HCT116 (cell line): ENCODE data around the gene KCNC1. TPM values are rescaled to one million over a fixed set of nuclear protein-coding genes. Genes with fewer than 3 reads are reported as not detected.

Experiments
- ATAC-seq: fragments of 200-7000 bp; cut with Tn5 transposase; 2 replicates; pipeline ENCODE4 v1.9.1; 2020; ENCODE audit warnings: mild to moderate bottlenecking, moderate library complexity
- BruUV-seq: library from RNA; stranded (reverse); fragments of 400-500 nt; replicated peaks from 2 replicates; lab custom pipeline; 2021; lab: Mats Ljungman, UMichigan
- CTCF ChIA-PET: fragments of 300-600 bp; sonication (Branson Sonifier 250); formaldehyde crosslinking; loops from one replicate; lab custom pipeline; 2021; ENCODE audit warnings: antibody characterized with exemption; lab: Charles Lee
- POLR2A ChIA-PET: fragments of 300-600, 350-600 bp; sonication (Branson Sonifier 250); formaldehyde crosslinking; loops from one replicate; lab custom pipeline; 2021; ENCODE audit warnings: antibody characterized with exemption; lab: Charles Lee
- RAD21 ChIA-PET, 2 experiments: fragments of 300-600 bp; sonication (Branson Sonifier 250); formaldehyde crosslinking; loops; one replicate each; lab custom pipeline; 2023; ENCODE audit warnings: low total read pairs in 2 of 2; ENCODE audit not compliant: uncharacterized antibody in 2 of 2, unreplicated experiment in 2 of 2, low non-redundant PET in 1 of 2; lab: Charles Lee
- DNase-seq: peaks from one replicate; pipeline ENCODE4 v3.0.0-alpha.2; 2010; ENCODE audit warnings: low read depth, low spot score
- H2AFZ ChIP-seq: fragments of 200-600 bp; shearing (Covaris generic), sonication (generic); 2 replicates; pipeline ENCODE4 v1.6.1; 2017; ENCODE audit warnings: low read depth, mixed run types, mixed read lengths, antibody characterized with exemption, low read length; ENCODE audit not compliant: poor library complexity, severe bottlenecking
- H3K27ac ChIP-seq: 2 replicates; pipeline ENCODE4 v1.5.1; 2012; ENCODE audit warnings: low read depth, low read length
- H3K27me3 ChIP-seq: fragments of 200-600 bp; sonication (generic); 2 replicates; pipeline ENCODE4 v1.6.1; 2016; ENCODE audit warnings: mixed run types, low read length, mixed read lengths; ENCODE audit not compliant: insufficient read depth
- H3K36me3 ChIP-seq, 2 experiments: fragments of 200-500 bp in 1 of 2; fragments of 200-600 bp in 1 of 2; sonication (Bioruptor generic) in 1 of 2; sonication (generic) in 1 of 2; 2 replicates each; pipeline versions ENCODE4 v1.5.1 to v1.6.1; 2014 to 2016; ENCODE audit warnings: low read length in 2 of 2, inconsistent platforms in 1 of 2, mixed read lengths in 1 of 2, mixed run types in 1 of 2; ENCODE audit not compliant: insufficient read depth in 2 of 2, control insufficient read depth in 1 of 2
- H3K4me1 ChIP-seq, 2 experiments: fragments of 200-600 bp in 1 of 2; sonication (generic) in 1 of 2; 2 replicates each; pipeline versions ENCODE4 v1.5.1 to v1.6.1; 2012 to 2017; ENCODE audit warnings: low read length in 2 of 2, inconsistent platforms in 1 of 2, mild to moderate bottlenecking in 1 of 2, mixed read lengths in 1 of 2, mixed run types in 1 of 2, moderate library complexity in 1 of 2; ENCODE audit not compliant: insufficient read depth in 2 of 2, control insufficient read depth in 1 of 2
- H3K4me2 ChIP-seq: fragments of 200-600 bp; sonication (generic); 2 replicates; pipeline ENCODE4 v1.6.1; 2017; ENCODE audit warnings: mixed run types, low read length, mixed read lengths
- H3K4me3 ChIP-seq, 2 experiments: fragments of 200-600 bp in 1 of 2; sonication (generic) in 1 of 2; replicated peaks in 1 of 2; 2 replicates each; pipeline ENCODE4 v1.5.1; 2011 to 2016; ENCODE audit warnings: low read length in 2 of 2, control low read depth in 1 of 2, low read depth in 1 of 2, mild to moderate bottlenecking in 1 of 2, mixed read lengths in 1 of 2, mixed run types in 1 of 2
- H3K79me2 ChIP-seq: fragments of 200-600 bp; sonication (generic); 2 replicates; pipeline ENCODE4 v1.6.1; 2017; ENCODE audit warnings: mild to moderate bottlenecking, mixed run types, low read length, moderate library complexity, mixed read lengths; ENCODE audit not compliant: insufficient read depth
- H3K9ac ChIP-seq: fragments of 200-600 bp; sonication (generic); 2 replicates; pipeline ENCODE4 v1.6.1; 2016; ENCODE audit warnings: low read length, mixed read lengths
- H3K9me2 ChIP-seq: fragments of 200-600 bp; sonication (generic), shearing (Covaris generic); 2 replicates; pipeline ENCODE4 v1.6.1; 2017; ENCODE audit warnings: mixed run types, mild to moderate bottlenecking, moderate library complexity; ENCODE audit not compliant: insufficient read depth
- H3K9me3 ChIP-seq, 2 experiments: fragments of 200-500 bp in 1 of 2; fragments of 200-600 bp in 1 of 2; sonication (Bioruptor generic) in 1 of 2; sonication (generic) in 1 of 2; 2 replicates each; pipeline ENCODE4 v1.6.1; 2014 to 2017; ENCODE audit warnings: low read length in 2 of 2, mixed read lengths in 2 of 2, inconsistent platforms in 1 of 2, low read depth in 1 of 2, mild to moderate bottlenecking in 1 of 2, mixed run types in 1 of 2, moderate library complexity in 1 of 2; ENCODE audit not compliant: control insufficient read depth in 1 of 2, insufficient read depth in 1 of 2
- H4K20me1 ChIP-seq: fragments of 200-600 bp; sonication (generic), shearing (Covaris generic); 2 replicates; pipeline ENCODE4 v1.6.1; 2017; ENCODE audit warnings: mixed run types, mild to moderate bottlenecking, moderate library complexity; ENCODE audit not compliant: insufficient read depth
- CBX3 ChIP-seq: IDR thresholded peaks from 2 replicates; pipeline ENCODE4 v1.6.1; 2012; ENCODE audit warnings: low read depth
- EGR1 ChIP-seq: IDR thresholded peaks from 2 replicates; pipeline ENCODE4 v1.6.1; 2012; ENCODE audit warnings: low read depth
- ELF1 ChIP-seq: IDR thresholded peaks from 2 replicates; pipeline ENCODE4 v1.6.1; 2012; ENCODE audit warnings: low read depth, borderline replicate concordance
- EZH2phosphoT487 ChIP-seq: fragments of 200-600 bp; IDR thresholded peaks from 2 replicates; pipeline ENCODE4 v1.6.1; 2018; ENCODE audit warnings: antibody characterized with exemption, borderline replicate concordance
- JUND ChIP-seq: IDR thresholded peaks from 2 replicates; pipeline ENCODE4 v1.6.1; 2012
- POLR2A ChIP-seq: IDR thresholded peaks from 2 replicates; pipeline ENCODE4 v1.7.0; 2011; ENCODE audit warnings: borderline replicate concordance; ENCODE audit not compliant: insufficient read depth, insufficient read length; ENCODE audit errors: extremely low read depth
- RAD21 ChIP-seq: IDR thresholded peaks from 2 replicates; pipeline ENCODE4 v1.6.1; 2012; ENCODE audit warnings: low read depth, mild to moderate bottlenecking
- SIN3A ChIP-seq: IDR thresholded peaks from 2 replicates; pipeline ENCODE4 v1.6.1; 2012; ENCODE audit warnings: low read depth
- SRF ChIP-seq: IDR thresholded peaks from 2 replicates; pipeline ENCODE4 v1.6.1; 2012; ENCODE audit warnings: low read depth
- TCF7L2 ChIP-seq: IDR thresholded peaks from 2 replicates; pipeline ENCODE4 v1.7.0; 2011; ENCODE audit warnings: borderline replicate concordance, inconsistent platforms; ENCODE audit not compliant: insufficient read depth, insufficient read length; ENCODE audit errors: extremely low read depth
- ZNF274 ChIP-seq: fragments of 200-500 bp; sonication (Bioruptor generic); IDR thresholded peaks from 2 replicates; pipeline ENCODE4 v1.6.1; 2014; ENCODE audit warnings: mild to moderate bottlenecking, low read depth, low read length, inconsistent platforms
- intact Hi-C: fragments of 100-400 bp; cut with micrococcal nuclease; formaldehyde crosslinking; loops from 2 replicates; pipeline ENCODE4 v1.10.0; 2022
- total RNA-seq: library from RNA; stranded (reverse); gene quantifications from one replicate; pipeline ENCODE4 v1.2.1, GENCODE V29; 2021; ENCODE audit not compliant: unreplicated experiment
- TF ChIP-seq, protein P1 (sequence below), 3 experiments: fragments of 200-600 bp in 1 of 3; sonication (generic) in 1 of 3; IDR thresholded peaks in 2 of 3; conservative IDR thresholded peaks in 1 of 3; 2 replicates each; pipeline ENCODE4 v1.5.1; 2012 to 2017; ENCODE audit warnings: low read depth in 2 of 3, low read length in 2 of 3, antibody characterized with exemption in 1 of 3, borderline replicate concordance in 1 of 3, control low read depth in 1 of 3, mild to moderate bottlenecking in 1 of 3, mixed read lengths in 1 of 3, mixed run types in 1 of 3, moderate library complexity in 1 of 3; ENCODE audit not compliant: insufficient read depth in 1 of 3
- TF ChIP-seq, protein P2 (sequence below): IDR thresholded peaks from 2 replicates; pipeline ENCODE4 v1.6.1; 2011; ENCODE audit warnings: mild to moderate bottlenecking, low read length, moderate library complexity; ENCODE audit not compliant: insufficient replicate concordance; ENCODE audit errors: extremely low read depth
- TF ChIP-seq, protein P3 (sequence below): IDR thresholded peaks from 2 replicates; pipeline ENCODE4 v1.6.1; 2012

Gene KCNC1
- total RNA-seq, 1 experiment from 2014 or later: 0.12 TPM

DNA sequence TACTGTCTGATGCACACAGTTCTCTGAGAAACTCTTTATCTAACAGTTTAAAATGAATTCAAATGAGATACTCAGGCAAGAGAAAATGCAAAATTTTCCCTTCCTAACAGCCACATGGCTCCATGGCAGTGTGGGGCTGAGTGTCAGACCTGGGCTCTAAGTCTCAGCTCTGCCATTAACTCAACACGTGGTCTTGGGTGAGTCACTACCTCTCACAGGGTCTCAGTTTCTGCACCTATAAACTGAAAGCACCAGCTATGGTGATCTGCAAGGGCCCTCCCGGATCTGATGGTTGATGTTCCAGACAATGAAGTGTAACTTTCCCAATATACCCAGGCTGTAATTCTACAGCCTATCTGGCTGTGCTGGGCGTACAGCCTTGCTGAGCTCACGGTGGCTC is 70.5 kb downstream of the KCNC1 start:
- Histone ChIP-seq H3K79me2 (no peaks in the 10 kb centered on the region), H2AFZ (no peak overlapping the region), H3K9me3 (no peaks in the 10 kb centered on the region), H3K27ac (no peak overlapping the region), H3K4me2 (no peak overlapping the region), H3K9me2 (no peaks in the 10 kb centered on the region), H3K4me3 (no peak overlapping the region), H3K36me3 (no peaks in the 10 kb centered on the region), H3K4me1 (no peaks in the 10 kb centered on the region), H4K20me1 (no peaks in the 10 kb centered on the region), H3K9ac (no peak overlapping the region), H3K27me3 (no peaks in the 10 kb centered on the region)
- no TSS peak for BruUV-seq
- ATAC-seq: no peak
- CTCF ChIA-PET: no interaction called here
- TF ChIP-seq ELF1: no peak
- TF ChIP-seq, protein P1, sequence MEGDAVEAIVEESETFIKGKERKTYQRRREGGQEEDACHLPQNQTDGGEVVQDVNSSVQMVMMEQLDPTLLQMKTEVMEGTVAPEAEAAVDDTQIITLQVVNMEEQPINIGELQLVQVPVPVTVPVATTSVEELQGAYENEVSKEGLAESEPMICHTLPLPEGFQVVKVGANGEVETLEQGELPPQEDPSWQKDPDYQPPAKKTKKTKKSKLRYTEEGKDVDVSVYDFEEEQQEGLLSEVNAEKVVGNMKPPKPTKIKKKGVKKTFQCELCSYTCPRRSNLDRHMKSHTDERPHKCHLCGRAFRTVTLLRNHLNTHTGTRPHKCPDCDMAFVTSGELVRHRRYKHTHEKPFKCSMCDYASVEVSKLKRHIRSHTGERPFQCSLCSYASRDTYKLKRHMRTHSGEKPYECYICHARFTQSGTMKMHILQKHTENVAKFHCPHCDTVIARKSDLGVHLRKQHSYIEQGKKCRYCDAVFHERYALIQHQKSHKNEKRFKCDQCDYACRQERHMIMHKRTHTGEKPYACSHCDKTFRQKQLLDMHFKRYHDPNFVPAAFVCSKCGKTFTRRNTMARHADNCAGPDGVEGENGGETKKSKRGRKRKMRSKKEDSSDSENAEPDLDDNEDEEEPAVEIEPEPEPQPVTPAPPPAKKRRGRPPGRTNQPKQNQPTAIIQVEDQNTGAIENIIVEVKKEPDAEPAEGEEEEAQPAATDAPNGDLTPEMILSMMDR (IDR thresholded peaks at IDR 0.05 in 2 of 3, conservative IDR thresholded peaks at IDR 0.05 in 1 of 3; ENCODE audit: borderline replicate concordance in 1 of 3, insufficient read depth in 1 of 3, low read depth in 2 of 3, low read length in 2 of 3): no peak
- POLR2A ChIA-PET: no interaction called here
- DNase-seq: no peak
- intact Hi-C loops: no loop called here
- RAD21 ChIA-PET: no interaction called here

DNA sequence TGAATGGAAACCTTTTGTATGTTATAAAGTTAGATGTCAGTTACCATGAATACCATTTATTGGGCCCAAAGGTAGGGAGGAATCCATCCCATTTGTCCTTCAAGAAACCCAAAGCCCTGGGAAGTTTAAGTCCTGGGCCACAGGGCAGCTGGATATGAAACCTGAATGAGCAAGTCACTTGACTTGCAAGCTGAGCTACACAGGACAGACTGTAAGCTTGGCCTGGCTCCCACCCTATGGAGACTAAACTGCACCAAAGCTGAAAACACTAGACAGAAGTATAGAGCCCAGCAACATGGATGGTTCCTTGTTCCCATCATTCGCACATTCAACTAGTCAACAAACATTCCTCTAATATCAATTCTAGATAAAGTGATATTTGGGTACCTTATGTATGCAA is 71.3 kb downstream of the KCNC1 start:
- CTCF ChIA-PET: no interaction called here
- Histone ChIP-seq H3K27me3 (no peaks in the 10 kb centered on the region), H4K20me1 (no peaks in the 10 kb centered on the region), H3K9ac (no peak overlapping the region), H3K4me2 (no peak overlapping the region), H3K9me2 (no peaks in the 10 kb centered on the region), H3K79me2 (no peaks in the 10 kb centered on the region), H3K4me3 (no peak overlapping the region), H2AFZ (no peak overlapping the region), H3K27ac (no peak overlapping the region), H3K36me3 (no peaks in the 10 kb centered on the region), H3K9me3 (no peaks in the 10 kb centered on the region), H3K4me1 (no peaks in the 10 kb centered on the region)
- no TSS peak for BruUV-seq
- POLR2A ChIA-PET: no interaction called here
- RAD21 ChIA-PET: no interaction called here
- intact Hi-C loops: no loop called here
- ATAC-seq: no peak
- DNase-seq: no peak
- no peak for TF ChIP-seq EGR1
- no peak for TF ChIP-seq RAD21
- no peak for TF ChIP-seq CBX3
- TF ChIP-seq SIN3A: no peak
- TF ChIP-seq ELF1: no peak
- TF ChIP-seq, protein P1 (IDR thresholded peaks at IDR 0.05 in 2 of 3, conservative IDR thresholded peaks at IDR 0.05 in 1 of 3; ENCODE audit: borderline replicate concordance in 1 of 3, insufficient read depth in 1 of 3, low read depth in 2 of 3, low read length in 2 of 3): no peak
- no peak for TF ChIP-seq TCF7L2
- no peak for TF ChIP-seq EZH2phosphoT487
- no peak for TF ChIP-seq SRF
- TF ChIP-seq, protein P2, sequence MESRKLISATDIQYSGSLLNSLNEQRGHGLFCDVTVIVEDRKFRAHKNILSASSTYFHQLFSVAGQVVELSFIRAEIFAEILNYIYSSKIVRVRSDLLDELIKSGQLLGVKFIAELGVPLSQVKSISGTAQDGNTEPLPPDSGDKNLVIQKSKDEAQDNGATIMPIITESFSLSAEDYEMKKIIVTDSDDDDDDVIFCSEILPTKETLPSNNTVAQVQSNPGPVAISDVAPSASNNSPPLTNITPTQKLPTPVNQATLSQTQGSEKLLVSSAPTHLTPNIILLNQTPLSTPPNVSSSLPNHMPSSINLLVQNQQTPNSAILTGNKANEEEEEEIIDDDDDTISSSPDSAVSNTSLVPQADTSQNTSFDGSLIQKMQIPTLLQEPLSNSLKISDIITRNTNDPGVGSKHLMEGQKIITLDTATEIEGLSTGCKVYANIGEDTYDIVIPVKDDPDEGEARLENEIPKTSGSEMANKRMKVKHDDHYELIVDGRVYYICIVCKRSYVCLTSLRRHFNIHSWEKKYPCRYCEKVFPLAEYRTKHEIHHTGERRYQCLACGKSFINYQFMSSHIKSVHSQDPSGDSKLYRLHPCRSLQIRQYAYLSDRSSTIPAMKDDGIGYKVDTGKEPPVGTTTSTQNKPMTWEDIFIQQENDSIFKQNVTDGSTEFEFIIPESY: no peak
- TF ChIP-seq ZNF274: no peak
- TF ChIP-seq POLR2A: no peak
- no peak for TF ChIP-seq JUND
- TF ChIP-seq, protein P3, sequence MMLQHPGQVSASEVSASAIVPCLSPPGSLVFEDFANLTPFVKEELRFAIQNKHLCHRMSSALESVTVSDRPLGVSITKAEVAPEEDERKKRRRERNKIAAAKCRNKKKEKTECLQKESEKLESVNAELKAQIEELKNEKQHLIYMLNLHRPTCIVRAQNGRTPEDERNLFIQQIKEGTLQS: no peak
